ENCODE data around the gene NKD1.

NKD1 gene

DNA sequence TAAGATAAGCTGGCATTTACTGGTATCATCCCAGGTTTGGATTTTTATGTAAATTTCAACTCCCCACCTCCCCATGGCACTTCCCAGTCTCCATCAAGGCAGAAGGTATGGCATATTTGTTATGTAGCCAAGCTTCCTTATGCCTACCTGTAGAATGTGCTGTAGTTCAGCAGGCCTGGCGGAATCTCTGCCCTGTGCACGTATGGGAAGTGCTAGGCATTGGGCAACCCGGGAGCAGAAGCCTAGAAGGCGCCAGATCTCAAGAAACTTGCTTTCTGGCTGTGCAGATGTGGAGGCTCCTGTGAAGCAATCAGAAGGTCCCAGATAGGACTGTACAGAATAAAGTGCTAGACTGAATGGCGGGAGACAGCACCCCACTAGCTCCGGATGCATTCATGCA lies 68.2 kb downstream of the NKD1 start:
- DNase-seq: no peak

DNA sequence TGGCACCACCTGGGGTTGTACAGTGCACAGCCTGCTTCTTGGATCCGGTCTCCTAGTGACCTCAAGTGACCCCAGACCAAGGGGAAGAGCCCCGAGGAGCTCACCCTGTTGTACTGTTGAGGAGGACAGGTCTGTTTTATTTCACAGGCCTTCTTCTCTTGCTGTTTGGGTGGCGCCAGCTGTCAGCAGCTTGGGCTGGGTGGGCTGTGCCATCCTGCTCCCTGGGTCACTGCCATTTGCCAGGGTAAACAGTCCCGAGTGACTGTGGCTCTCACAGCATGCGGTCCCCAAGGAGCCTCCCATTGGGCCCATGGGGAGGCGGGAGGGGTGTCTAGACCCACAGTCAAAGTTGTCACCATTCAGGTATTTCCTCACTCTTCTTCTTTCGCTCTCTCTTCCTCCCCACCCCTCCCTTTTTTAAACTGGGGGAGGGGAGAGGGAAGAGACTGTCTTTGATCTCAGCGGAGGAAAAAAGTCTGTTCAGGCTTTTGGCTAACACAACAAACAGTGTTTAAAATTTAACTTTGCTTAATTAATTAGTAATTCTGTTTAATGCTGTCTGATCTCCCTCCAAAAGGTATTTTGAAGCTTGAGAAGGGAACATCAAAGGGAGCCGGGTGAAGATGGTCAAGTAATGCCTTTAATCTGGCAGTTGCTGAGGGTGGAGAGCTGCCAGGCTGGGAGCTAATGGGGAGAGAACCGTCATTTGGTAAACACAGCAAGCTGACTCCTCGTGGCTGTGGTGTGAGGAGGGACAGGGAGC lies 68.9 kb downstream of the NKD1 start:
- peak; percentile 8 for DNase-seq

DNA sequence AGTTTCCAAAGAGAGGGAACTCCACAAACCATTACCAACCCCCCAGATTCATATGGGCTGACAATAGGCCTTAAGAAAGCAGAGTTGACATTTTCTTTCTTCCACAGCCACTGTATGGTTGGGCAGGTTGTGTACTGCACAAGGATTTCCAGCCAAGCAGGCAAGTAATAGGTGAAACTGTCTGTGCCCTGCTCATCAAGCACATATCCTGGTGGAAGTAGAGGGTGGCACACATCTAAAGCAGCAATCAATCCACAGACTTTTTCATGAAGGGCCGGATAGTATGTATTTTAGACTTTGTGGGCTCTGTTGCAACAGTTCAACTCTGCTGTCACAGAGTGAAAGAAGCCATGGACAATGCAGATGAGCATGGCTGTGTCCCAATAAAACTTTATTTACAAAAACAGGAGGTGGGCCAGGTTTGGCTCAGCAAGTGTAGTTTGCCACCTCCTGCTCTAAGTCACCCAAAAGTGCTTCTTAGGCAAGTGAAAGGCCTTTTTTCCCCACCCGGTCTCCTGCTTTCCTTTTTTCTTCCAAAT lies 69.5 kb downstream of the NKD1 start:
- no peak for DNase-seq

DNA sequence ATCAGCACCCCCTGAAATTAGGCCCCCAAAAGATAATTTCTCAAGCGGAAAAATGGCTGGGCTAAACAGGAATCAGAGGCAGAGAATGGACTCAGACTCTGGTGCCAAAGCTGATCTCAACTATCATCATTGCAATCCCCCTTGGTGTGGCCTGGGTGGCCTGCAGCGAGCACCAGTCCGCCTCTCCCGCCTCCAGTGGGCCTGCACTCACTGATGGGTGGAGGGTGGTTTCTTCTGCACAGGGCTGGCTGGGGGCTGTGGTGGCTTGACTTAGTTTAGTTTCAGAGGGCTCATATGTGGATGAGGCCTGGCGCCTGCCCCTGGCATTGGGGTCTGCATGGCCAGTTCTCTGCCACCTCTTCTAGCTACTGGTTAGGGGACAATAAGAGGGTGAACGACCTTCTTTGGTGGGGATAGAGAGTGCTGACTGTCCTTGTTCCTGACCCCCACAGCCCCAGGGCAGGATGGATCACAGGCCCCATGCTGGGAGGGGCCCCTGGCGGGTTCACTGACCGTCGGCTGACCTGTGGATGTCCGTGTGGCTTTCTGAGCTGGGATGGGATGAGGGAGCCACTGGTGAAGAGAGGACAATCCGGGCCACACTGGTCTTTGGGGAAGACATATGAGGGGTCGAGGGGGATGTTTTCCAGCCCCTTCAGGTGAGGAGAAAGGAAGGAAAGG lies 70.2 kb downstream of the NKD1 start:
- no peak for DNase-seq

DNA sequence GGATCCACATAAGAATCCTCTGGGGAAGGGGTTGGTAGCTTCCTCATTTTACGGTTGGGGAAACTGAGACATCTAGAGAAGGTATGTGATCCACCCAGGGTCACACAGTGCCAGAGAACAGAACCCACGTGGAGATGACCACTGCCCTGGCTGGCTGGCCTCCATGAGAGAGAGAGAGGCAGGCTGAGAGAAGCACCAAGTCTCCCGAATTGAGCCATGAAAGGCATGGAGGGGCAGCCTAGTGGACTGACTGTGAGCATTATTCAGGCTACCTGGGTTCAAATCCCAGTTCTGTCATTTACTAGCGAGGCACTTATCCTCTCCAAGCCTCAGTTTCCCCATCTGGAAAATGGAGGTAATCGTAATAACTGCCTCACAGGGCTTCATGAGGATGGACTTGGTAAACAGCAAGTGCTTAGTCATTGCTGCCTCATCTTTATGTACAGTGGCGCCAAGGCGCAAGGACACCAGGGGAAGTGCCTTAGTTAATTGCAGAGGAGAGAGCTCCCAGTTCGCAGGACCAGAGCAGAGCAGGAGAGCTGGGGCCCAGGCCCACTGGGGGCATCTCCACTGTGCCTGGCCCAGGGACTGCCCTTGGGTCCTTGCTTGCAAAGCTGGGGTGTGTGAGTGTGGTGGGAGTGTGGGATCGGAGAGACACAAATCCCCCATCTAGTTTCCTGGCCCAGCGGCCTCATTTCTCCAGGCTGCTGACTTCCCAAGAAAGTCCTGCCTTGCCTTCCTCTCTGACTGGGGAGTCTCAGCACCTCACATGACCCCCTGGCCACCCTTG lies 71.7 kb downstream of the NKD1 start:
- DNase-seq: no peak

DNA sequence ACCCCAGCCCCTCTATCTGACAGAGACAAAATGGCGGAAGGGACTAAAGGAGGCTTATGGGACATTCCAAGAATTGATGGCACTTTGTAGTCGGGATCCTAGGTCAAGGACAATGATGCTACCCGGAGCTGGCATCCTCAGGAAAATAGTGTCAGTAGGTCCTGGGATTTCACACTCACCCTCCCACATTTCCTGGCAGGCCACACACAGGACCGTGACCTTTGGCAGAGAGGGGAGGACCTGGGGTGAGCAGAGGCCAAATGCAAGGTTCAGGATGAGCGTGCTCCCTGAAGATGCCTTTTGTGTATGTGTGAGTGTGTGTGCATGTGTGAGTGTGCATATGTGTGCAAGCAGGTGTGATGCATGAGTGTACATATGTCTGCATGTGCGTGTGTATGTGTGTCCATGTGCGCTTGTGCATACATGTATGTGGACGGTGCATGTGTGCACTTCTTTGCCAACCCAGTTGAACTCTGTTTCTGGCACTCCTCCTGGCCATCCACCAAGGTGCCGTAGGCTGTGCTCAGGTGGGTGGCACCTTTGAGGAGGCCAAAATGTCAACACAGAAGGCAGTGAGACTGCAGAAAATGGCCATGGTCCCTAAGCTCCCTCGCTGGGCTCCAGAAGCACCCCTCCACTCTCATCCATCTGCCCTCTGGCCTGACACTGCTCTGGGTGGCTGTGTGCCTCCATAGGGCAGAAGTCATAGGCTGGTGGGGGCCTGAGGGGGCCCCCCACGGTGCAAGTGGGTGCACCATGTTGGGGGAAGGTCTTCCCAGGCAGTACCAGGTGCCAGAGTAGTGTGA lies 72.7 kb downstream of the NKD1 start:
- no peak for DNase-seq

DNA sequence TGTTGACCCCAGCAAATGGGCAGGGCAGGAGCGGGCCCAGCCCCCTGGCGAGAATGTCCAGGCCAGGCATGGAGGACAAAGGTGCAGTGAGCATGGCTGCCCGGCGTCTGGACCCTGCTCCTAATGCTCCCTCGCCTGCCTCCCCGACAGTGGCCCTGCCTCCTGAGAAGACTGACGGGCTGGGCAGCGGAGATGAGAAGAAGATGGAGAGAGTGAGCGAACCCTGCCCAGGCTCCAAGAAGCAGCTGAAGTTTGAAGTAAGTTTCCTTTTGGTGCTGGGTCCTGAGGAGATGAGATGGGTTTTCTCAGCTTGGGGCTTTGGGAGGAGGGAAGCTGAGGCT lies 73.2 kb downstream of the NKD1 start:
- DNase-seq: no peak

DNA sequence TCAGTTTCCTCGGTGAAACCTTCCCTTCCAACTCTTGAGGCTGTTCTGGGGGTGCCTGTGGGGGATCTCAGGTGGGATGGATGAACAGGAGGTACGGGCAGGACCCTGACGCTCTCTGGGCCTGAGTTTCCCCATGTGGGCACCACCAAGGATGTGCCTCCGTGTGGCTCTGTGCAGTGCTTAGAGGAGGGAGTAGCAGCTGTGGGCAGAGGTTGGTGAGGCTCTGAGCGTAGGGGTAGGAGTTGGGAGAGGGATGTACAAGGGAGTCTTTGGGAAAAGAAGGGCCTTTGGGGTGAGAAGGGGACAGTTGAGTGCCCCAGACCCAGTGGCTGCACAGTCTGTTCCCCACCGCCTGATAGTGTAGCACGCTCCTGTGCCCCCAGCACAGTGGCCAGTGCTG lies 73.8 kb downstream of the NKD1 start:
- DNase-seq: no peak

DNA sequence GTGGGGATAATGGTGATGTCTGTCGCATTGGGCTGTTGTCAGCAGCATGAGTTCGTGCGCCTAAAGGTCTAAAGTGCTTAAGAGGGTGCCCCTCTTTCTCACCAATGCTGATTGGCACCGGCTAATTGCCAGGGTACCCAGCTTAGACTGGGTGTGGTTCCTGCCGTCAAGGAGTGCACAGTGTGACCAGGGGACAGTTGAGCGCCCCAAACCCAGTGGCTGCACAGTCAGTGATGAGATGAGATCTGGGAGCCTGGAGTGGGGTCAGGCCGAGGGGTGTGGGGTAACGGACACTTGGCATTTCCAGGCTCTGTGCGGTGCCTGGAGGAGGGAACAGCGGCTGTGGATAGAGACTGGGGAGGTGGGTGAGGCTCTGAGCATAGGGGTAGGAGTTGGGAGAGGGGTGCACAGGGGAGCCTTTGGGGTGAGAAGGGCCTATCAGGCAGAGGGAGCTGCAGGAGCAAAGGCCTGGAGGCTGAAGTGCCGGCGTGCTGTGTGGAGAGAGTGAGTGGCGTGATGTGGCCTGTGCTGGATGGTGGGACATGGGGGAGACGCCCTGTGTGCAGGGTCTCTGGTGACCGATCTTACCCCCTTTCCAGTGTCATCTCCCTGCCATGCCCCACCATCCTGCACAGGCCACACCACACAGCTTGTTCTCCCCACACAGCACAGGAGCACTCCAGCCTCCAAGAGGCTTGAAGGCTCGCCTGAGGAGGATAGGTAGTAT lies 74.6 kb downstream of the NKD1 start:
- DNase-seq: no peak

DNA sequence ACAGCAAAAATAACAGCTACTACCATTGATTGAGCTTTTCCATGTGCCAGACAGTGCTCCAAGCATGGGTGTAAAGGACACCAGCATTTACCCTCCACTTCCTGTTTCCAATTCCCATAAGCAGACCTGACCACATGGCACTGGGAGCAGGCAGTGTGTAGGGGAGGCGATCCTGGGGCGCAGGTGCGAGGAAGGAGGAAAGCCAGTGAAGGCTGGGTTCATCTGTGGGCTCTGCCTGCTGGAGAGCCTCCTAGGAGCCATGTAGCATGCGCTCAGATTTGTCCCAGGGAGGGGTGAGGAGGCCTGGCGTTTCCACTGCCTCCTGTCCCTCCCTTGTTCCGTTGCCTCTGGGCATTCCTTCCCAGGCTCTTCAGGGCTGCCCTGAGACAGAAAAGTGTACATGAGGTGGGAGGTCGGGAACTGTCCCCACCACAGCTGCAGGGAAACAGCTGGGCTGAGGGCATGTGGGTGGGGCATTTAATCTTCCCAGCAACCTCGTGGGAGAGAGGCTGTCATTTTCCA lies 76.3 kb downstream of the NKD1 start:
- DNase-seq: no peak

DNA sequence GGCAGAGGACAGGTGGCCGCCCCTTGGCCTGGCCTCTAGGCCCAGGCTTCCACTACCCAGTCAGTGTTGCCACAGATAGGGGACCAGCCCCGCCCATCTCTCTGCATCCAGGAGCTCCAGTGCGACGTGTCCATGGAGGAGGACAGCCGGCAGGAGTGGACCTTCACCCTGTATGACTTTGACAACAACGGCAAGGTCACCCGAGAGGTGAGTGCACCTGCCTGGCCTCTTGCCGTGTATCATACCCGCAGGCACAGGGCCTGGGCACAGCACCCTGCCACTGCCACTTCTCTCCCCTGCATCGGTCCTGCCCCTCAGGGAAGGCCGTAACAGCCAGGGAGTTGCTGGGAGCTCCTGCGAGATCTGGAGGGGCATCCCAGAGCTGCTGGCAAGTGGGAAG lies 77.2 kb downstream of the NKD1 start:
- DNase-seq: no peak

DNA sequence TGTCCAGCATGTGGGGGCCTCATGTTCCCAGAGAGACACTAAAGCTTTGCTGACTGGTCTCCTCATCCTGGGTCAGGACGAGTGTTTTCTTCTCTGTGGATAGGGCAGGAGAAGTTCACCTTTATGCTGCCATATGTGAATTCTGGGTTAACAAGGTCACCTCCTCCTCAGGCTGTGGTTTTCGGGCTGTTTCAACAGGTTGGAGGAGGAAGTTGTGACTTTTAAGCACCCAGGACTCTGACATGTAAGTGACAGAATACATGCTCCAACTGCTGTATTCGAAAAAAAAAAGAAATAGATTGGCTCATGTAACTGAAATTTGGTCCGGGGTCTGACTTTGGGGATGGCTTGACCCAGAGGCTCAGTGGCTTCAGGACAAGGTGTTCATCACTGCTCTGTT lies 78.7 kb downstream of the NKD1 start:
- DNase-seq: no peak

DNA sequence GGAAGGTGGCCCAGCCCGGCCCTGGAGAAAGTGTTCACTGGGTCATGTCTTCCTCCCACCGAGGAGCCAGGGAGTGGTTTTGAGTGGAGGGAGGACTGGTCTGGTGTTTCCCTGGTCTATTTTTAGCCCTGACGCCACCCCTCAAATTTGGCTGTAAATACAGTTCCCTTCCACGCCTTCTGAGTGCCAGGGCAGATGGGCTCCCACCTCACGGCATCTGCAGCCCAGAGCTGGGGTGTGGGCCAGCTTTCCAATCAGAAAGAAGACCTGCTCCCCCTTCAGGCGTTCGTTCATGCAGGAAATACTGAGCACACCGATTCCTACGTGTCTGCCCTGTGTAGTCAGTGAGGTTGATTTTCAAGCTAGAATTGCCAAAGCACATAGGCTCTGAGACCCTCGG lies 79.2 kb downstream of the NKD1 start:
- peak; percentile 82 for DNase-seq

DNA sequence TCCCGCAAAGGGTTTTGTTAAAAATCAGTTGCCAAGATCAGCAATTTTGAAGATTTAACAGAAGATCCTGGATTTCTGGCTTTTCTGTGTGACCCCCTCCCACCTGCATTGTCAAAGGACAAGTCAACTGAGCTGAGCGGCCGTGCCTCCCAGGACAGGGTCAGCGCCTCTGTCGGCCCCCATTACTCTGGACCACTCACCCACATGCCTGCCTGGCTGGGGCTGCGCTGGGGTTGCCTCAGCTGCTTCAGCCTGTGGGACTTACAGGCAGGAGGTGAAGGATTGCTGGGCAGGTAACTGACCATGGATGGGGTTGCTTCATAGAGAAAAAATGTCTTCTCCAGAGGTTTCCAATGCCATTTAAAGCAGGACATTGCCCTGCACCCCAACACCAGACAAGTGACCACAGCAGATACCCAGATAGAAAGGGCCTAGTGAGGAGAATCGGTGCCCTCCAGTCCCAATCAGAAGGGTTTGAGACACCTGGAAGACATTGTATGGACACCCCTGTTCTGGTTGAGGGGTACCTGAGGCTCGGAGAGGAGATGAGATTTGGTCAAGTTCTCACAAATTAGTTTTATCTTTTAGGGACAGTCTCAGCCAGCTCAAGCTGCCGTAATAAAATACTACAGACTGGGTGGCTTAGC lies 80.1 kb downstream of the NKD1 start:
- DNase-seq: no peak

DNA sequence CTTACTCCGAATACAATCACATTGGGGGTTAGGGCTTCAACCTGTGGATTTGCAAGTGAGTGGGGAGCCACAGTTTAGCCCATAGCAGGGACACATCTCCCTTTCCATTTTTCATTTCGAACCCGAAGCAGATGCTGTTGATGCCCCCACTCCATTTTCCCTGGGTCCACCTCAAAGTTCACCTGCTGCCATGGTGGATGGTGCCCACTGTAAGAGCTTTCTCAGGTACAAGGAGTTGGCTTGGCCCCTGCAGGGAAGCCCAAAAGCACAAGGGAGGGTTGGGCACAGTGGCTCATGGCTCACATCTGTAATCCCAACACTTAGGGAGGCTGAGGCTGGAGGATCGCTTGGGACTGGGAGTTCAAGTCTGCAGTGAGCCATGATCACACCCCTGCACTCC lies 81.1 kb downstream of the NKD1 start:
- no peak for DNase-seq

DNA sequence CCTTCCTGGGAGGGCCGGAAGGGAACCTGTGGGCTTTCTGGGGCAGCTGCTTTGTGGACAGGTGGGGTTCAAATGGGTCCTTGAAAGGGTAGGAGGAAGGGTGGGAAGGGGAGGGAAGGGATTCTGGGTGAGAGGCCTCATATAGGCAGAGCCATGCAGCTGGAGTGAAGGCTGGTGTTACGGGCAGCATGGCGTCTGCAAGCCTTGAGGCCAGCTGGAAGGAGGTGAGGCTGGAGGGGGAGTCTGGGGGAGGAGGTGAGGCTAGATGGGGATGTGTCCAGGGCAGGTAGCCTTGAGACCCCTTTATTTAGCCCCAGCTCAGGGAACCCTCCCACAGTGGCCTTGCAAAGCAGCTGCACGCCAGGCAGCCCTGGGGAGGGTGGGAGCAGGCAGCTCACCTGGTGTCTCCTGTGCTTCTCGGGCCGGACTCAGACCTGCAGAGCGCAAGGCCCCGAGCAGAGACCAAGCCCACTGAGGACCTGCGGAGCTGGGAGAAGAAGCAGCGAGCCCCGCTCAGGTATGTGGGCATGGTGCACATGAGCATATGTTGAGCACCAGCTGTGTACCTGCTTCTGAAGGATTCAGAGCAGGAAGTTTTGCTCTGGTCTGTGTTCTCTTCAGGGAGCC lies 82.3 kb downstream of the NKD1 start:
- DNase-seq: no peak

DNA sequence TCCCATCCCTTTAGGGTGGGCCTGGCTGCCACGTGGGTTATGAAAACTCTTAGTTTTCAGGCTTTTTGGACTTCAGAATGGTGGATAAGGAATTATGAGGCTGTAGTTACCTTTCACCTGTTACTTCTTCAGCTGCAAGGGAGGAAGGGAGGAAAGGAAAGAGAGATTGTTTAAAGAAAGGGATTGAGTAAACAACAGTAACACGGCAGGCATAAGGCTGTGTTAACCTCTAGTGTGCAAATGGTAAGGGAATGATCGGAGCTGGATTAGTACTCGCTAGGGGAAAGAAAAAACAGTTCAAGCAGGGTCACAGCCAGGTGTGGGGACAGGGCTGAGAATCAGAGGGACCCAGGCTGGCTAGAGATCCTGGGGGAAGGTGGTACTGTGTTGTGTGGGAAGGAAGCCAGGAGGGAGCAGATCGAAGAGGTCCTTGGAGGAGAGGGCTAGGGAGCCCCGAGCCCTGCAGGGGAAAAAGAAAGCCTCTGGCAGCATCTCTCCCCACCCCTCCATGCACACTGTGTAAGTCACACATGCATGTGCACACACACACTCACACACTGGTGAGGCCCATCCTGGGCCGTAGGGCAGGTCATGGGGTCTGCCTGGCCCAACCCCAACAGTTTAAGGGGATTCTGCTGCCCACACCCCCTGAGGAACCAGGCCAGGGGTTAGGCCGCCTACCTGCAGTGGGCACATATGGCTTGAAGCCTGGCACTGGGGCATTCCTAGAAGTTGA lies 83.2 kb downstream of the NKD1 start:
- DNase-seq: no peak

DNA sequence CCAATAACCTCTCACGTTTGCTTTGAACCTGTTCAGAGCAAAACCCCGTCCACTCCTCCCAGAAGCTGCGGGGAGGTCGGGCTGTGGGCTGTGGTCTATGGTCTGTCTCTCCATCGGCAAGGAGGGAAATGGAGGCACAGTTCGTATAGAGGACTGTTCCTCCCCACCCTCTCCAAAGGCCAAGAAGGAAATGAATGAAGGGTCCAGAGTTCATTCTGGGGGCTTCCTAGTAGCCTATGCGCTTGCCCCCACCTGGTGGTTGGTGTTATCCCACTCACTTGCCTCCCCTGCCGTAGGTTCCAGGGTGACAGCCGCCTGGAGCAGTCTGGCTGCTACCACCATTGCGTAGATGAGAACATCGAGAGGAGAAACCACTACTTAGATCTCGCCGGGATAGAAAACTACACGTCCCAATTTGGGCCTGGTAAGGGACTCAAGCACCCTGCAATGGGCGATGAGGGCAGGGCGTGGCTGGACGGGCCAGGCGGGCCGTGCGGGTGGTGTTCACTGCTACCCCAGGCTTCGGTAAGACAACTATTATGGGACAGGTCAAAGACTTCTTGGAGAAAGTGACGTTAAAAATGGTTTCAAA lies 83.9 kb downstream of the NKD1 start:
- DNase-seq: no peak

DNA sequence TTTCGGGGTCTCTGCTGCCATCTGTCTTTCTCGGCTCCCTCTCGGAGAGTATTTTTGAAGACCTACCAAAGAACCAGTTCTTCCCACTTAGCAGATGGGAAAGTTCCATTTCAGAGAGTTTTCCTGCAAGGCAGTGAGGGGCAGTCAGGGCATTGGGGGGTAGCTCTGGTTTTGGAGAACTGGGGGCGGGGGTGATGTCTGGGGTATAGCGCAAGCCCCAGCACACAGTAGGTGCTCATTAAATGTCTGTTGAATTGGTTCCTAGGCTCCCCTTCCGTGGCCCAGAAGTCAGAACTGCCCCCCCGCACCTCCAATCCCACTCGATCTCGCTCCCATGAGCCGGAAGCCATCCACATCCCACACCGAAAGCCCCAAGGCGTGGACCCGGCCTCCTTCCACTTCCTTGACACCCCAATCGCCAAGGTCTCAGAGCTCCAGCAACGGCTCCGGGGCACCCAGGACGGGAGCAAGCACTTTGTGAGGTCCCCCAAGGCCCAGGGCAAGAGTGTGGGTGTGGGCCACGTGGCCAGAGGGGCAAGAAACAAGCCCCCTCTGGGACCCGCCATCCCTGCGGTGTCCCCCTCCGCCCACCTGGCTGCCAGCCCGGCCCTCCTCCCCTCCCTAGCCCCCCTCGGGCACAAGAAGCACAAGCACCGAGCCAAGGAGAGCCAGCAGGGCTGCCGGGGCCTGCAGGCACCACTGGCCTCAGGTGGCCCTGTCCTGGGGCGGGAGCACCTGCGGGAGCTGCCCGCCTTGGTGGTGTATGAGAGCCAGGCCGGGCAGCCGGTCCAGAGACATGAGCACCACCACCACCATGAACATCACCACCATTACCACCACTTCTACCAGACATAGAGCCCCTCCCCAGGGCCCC lies 85.0 kb downstream of the NKD1 start:
- DNase-seq: no peak
